Central memory CD8-positive, alpha-beta T cell (primary cell): ENCODE data around the gene ADIPOR2.

Source experiments
- ATAC-seq: fragments of 150-1000 bp; cut with Tn5 transposase; replicated peaks from 2 replicates; pipeline ENCODE4 v1.10.0; 2022; ENCODE audit warnings: mild to moderate bottlenecking, moderate FRiP score, moderate number of reproducible peaks; ENCODE audit not compliant: poor library complexity, severe bottlenecking; ENCODE audit errors: extremely low read depth
- DNase-seq, 2 donors: peaks; one replicate each; pipeline ENCODE4 v3.0.0; 2021; ENCODE audit warnings: low spot score in 2 of 2
- H3K27ac Mint-ChIP-seq: one replicate; pipeline ENCODE4 v1.8.0; 2022; ENCODE audit warnings: low read depth, mild to moderate bottlenecking, moderate library complexity, mixed read lengths
- H3K27me3 Mint-ChIP-seq: one replicate; pipeline ENCODE4 v1.8.0; 2022; ENCODE audit warnings: mixed read lengths
- H3K36me3 Mint-ChIP-seq: one replicate; pipeline ENCODE4 v1.8.0; 2022; ENCODE audit warnings: mild to moderate bottlenecking, moderate library complexity, mixed read lengths; ENCODE audit not compliant: insufficient read depth
- H3K4me1 Mint-ChIP-seq: one replicate; pipeline ENCODE4 v1.8.0; 2022; ENCODE audit warnings: mixed read lengths
- H3K4me3 Mint-ChIP-seq: one replicate; pipeline ENCODE4 v1.8.0; 2022; ENCODE audit warnings: mild to moderate bottlenecking, moderate library complexity, mixed read lengths
- H3K9me3 Mint-ChIP-seq: one replicate; pipeline ENCODE4 v1.8.0; 2022; ENCODE audit warnings: mixed read lengths

Gene ADIPOR2

GRCh38 chr12:1760566-1761382 is 69.9 kb downstream of the ADIPOR2 start:
- no peak overlapping the region for H3K4me3 Mint-ChIP-seq
- H3K27me3 Mint-ChIP-seq, result no peaks in the 10 kb centered on the region
- DNase-seq (no peak), ATAC-seq (no peak)
- H3K27ac Mint-ChIP-seq, result no peak overlapping the region
- no peaks in the 10 kb centered on the region for H3K9me3 Mint-ChIP-seq
- H3K36me3 Mint-ChIP-seq, result peaks cover 12% of the 10 kb centered on the region
- peaks cover 21% of the 10 kb centered on the region for H3K4me1 Mint-ChIP-seq

GRCh38 chr12:1761857-1762256 is 71.0 kb downstream of the ADIPOR2 start:
- H3K9me3 Mint-ChIP-seq, result no peaks in the 10 kb centered on the region
- H3K27ac Mint-ChIP-seq, result no peak overlapping the region
- H3K4me3 Mint-ChIP-seq, result no peak overlapping the region
- H3K27me3 Mint-ChIP-seq, result no peaks in the 10 kb centered on the region
- H3K36me3 Mint-ChIP-seq, result peaks cover 8% of the 10 kb centered on the region
- ATAC-seq (no peak), DNase-seq (no peak)
- H3K4me1 Mint-ChIP-seq, result peaks cover 25% of the 10 kb centered on the region

- H3K9me3 Mint-ChIP-seq, result no peaks in the 10 kb centered on the region
- no peak overlapping the region for H3K27ac Mint-ChIP-seq
These were observed 72.3 kb downstream of the ADIPOR2 start for GRCh38 chr12:1763153-1763552.

GRCh38 chr12:1766110-1766509 is 75.2 kb downstream of the ADIPOR2 start:
- ATAC-seq, result no peak
- no peaks in the 10 kb centered on the region for H3K27me3 Mint-ChIP-seq
- peaks cover 40% of the 10 kb centered on the region for H3K4me1 Mint-ChIP-seq
- H3K27ac Mint-ChIP-seq, result peak overlapping the region; percentile 60
- H3K9me3 Mint-ChIP-seq, result no peaks in the 10 kb centered on the region
- DNase-seq, result no peak
- H3K4me3 Mint-ChIP-seq, result no peak overlapping the region
- peaks cover 3% of the 10 kb centered on the region for H3K36me3 Mint-ChIP-seq

More at GRCh38 chr12:1763153-1763552, 72.3 kb downstream of the ADIPOR2 start:
- ATAC-seq, result no peak
- H3K4me1 Mint-ChIP-seq, result peaks cover 32% of the 10 kb centered on the region
- DNase-seq, result no peak
- peaks cover 8% of the 10 kb centered on the region for H3K36me3 Mint-ChIP-seq
- no peaks in the 10 kb centered on the region for H3K27me3 Mint-ChIP-seq
- no peak overlapping the region for H3K4me3 Mint-ChIP-seq

GRCh38 chr12:1767407-1768090 is 76.7 kb downstream of the ADIPOR2 start:
- no peaks in the 10 kb centered on the region for H3K9me3 Mint-ChIP-seq
- no peak for ATAC-seq
- no peak overlapping the region for H3K4me3 Mint-ChIP-seq
- H3K27me3 Mint-ChIP-seq, result no peaks in the 10 kb centered on the region
- no peak overlapping the region for H3K27ac Mint-ChIP-seq
- peaks cover 30% of the 10 kb centered on the region for H3K4me1 Mint-ChIP-seq
- DNase-seq, result no peak
- no peaks in the 10 kb centered on the region for H3K36me3 Mint-ChIP-seq

GRCh38 chr12:1768615-1769014 is 77.7 kb downstream of the ADIPOR2 start:
- Mint-ChIP-seq H3K9me3 (no peaks in the 10 kb centered on the region), H3K4me1 (peaks cover 32% of the 10 kb centered on the region), H3K27ac (no peak overlapping the region), H3K36me3 (peaks cover 5% of the 10 kb centered on the region), H3K27me3 (no peaks in the 10 kb centered on the region), H3K4me3 (no peak overlapping the region)
- DNase-seq (no peak), ATAC-seq (no peak)

- DNase-seq (no peak), ATAC-seq (no peak)
- Mint-ChIP-seq H3K36me3 (peaks cover 6% of the 10 kb centered on the region), H3K27ac (no peak overlapping the region), H3K4me1 (peaks cover 30% of the 10 kb centered on the region), H3K4me3 (no peak overlapping the region), H3K27me3 (no peaks in the 10 kb centered on the region), H3K9me3 (no peaks in the 10 kb centered on the region)
These were observed 79.1 kb downstream of the ADIPOR2 start for GRCh38 chr12:1769809-1770494.

- H3K4me1 Mint-ChIP-seq, result peaks cover 25% of the 10 kb centered on the region
- no peaks in the 10 kb centered on the region for H3K9me3 Mint-ChIP-seq
- ATAC-seq (no peak), DNase-seq (no peak)
- no peaks in the 10 kb centered on the region for H3K27me3 Mint-ChIP-seq
- H3K4me3 Mint-ChIP-seq, result no peak overlapping the region
- no peak overlapping the region for H3K27ac Mint-ChIP-seq
- H3K36me3 Mint-ChIP-seq, result peaks cover 14% of the 10 kb centered on the region
These were observed 83.2 kb downstream of the ADIPOR2 start for GRCh38 chr12:1773937-1774655.

- no peaks in the 10 kb centered on the region for H3K9me3 Mint-ChIP-seq
These were observed 85.5 kb downstream of the ADIPOR2 start for GRCh38 chr12:1776170-1776921.

GRCh38 chr12:1777798-1778197 is 86.9 kb downstream of the ADIPOR2 start:
- Mint-ChIP-seq H3K4me3 (no peak overlapping the region), H3K9me3 (no peaks in the 10 kb centered on the region), H3K27ac (no peak overlapping the region), H3K27me3 (no peaks in the 10 kb centered on the region), H3K4me1 (peaks cover 21% of the 10 kb centered on the region), H3K36me3 (peaks cover 22% of the 10 kb centered on the region)
- ATAC-seq (no peak), DNase-seq (no peak)

More at GRCh38 chr12:1776170-1776921, 85.5 kb downstream of the ADIPOR2 start:
- Mint-ChIP-seq H3K27ac (peak overlapping the region; percentile 29), H3K4me3 (no peak overlapping the region), H3K36me3 (peaks cover 18% of the 10 kb centered on the region), H3K27me3 (no peaks in the 10 kb centered on the region), H3K4me1 (peaks cover 21% of the 10 kb centered on the region)
- no peak for ATAC-seq
- no peak for DNase-seq

GRCh38 chr12:1778911-1779310 is 88.0 kb downstream of the ADIPOR2 start:
- Mint-ChIP-seq H3K27ac (no peak overlapping the region), H3K36me3 (peaks cover 18% of the 10 kb centered on the region), H3K4me3 (no peak overlapping the region), H3K4me1 (peaks cover 16% of the 10 kb centered on the region), H3K27me3 (no peaks in the 10 kb centered on the region), H3K9me3 (no peaks in the 10 kb centered on the region)
- no peak for DNase-seq
- ATAC-seq, result no peak

GRCh38 chr12:1779783-1780182 is 88.9 kb downstream of the ADIPOR2 start:
- Mint-ChIP-seq H3K27ac (no peak overlapping the region), H3K36me3 (peaks cover 18% of the 10 kb centered on the region), H3K4me3 (no peak overlapping the region), H3K9me3 (no peaks in the 10 kb centered on the region), H3K4me1 (peaks cover 16% of the 10 kb centered on the region), H3K27me3 (no peaks in the 10 kb centered on the region)
- ATAC-seq (no peak), DNase-seq (no peak)
